Measurements from ENCODE around the gene EEFSEC.

EEFSEC gene

DNA sequence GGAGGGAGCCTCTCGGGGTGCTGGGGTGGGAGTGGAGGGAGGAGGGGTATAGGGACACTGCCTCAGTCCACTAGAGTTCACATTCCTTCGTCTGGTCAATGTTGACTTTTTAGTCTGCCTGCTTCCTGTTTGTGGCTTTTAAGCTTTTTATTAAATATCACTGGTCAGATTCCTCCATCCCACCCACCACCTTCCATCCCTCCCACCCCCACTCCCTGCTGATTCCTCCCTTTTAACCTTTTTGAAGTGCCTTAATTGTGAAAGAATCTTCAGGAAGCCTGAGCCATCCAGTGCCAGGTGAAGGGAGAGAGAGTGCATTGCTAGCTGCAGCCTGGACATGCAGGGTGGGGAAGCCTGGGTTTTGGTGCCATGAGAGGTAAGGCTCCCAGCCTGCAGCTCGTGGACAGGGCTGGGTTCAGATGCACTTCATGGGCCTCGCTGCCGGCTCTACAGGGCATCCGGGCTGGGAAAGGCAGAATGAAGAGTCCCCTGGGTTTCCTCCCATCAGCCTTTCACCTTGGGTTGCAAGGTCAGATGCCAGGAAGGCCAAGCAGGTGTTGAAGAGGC lies 207.5 kb downstream of the EEFSEC start:
- no peak for DNase-seq (ENCODE audit: extremely low read depth, insufficient read length)
- Histone ChIP-seq H3K36me3 (ENCODE audit: control insufficient read depth, insufficient read depth, low read length) (peaks cover 3% of the 10 kb centered on the region), H3K4me3 (replicated peaks; ENCODE audit: low read depth, low read length) (no peak overlapping the region), H3K27me3 (replicated peaks; ENCODE audit: control insufficient read depth, insufficient read depth, low read length) (no peaks in the 10 kb centered on the region)
- TF ChIP-seq CTCF (IDR thresholded peaks at IDR 0.05; ENCODE audit: insufficient read depth, low read length, poor library complexity, severe bottlenecking): no peak

GRCh38 chr3:128362026-128362965 lies 209.0 kb downstream of the EEFSEC start:
- TF ChIP-seq CTCF (IDR thresholded peaks at IDR 0.05; ENCODE audit: insufficient read depth, low read length, poor library complexity, severe bottlenecking): no peak
- H3K27me3 ChIP-seq (replicated peaks; ENCODE audit: control insufficient read depth, insufficient read depth, low read length): no peaks in the 10 kb centered on the region
- DNase-seq (ENCODE audit: extremely low read depth, insufficient read length): no peak
- peaks cover 3% of the 10 kb centered on the region for H3K36me3 ChIP-seq (ENCODE audit: control insufficient read depth, insufficient read depth, low read length)
- no peak overlapping the region for H3K4me3 ChIP-seq (replicated peaks; ENCODE audit: low read depth, low read length)

DNA sequence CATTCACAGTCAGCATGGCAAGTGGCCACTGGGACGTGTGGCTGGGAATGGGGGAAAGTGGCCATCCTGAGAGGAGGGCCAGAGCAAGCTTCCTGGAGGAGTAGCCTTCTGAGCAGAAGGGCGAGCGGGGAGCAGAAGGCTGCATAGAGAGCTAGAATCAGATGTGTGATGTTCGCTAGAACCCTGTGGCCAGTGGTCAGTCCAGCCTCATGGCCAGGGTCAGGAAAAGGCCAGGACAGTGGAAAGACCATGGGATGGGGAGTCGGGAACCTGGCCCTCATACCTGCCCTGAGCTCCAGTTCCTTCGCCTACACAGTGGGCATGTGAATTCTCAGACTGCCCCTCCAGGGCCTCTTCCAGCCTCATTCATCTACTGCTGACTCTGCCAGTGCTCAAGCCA lies 211.0 kb downstream of the EEFSEC start:
- no peak for DNase-seq (ENCODE audit: extremely low read depth, insufficient read length)
- TF ChIP-seq CTCF (IDR thresholded peaks at IDR 0.05; ENCODE audit: insufficient read depth, low read length, poor library complexity, severe bottlenecking): no peak
- Histone ChIP-seq H3K4me3 (replicated peaks; ENCODE audit: low read depth, low read length) (no peak overlapping the region), H3K36me3 (ENCODE audit: control insufficient read depth, insufficient read depth, low read length) (no peaks in the 10 kb centered on the region; the same call in none of the 2 replicates), H3K27me3 (replicated peaks; ENCODE audit: control insufficient read depth, insufficient read depth, low read length) (no peaks in the 10 kb centered on the region)

- no peaks in the 10 kb centered on the region for H3K27me3 ChIP-seq (replicated peaks; ENCODE audit: control insufficient read depth, insufficient read depth, low read length)
- DNase-seq (ENCODE audit: extremely low read depth, insufficient read length): no peak
- no peak for TF ChIP-seq CTCF (IDR thresholded peaks at IDR 0.05; ENCODE audit: insufficient read depth, low read length, poor library complexity, severe bottlenecking)
Observed at GRCh38 chr3:128364808-128365360, 211.6 kb downstream of the EEFSEC start.

GRCh38 chr3:128366136-128366535 lies 212.9 kb downstream of the EEFSEC start:
- Histone ChIP-seq H3K4me3 (replicated peaks; ENCODE audit: low read depth, low read length) (no peak overlapping the region), H3K36me3 (ENCODE audit: control insufficient read depth, insufficient read depth, low read length) (no peaks in the 10 kb centered on the region; the same call in none of the 2 replicates), H3K27me3 (replicated peaks; ENCODE audit: control insufficient read depth, insufficient read depth, low read length) (no peaks in the 10 kb centered on the region)
- no peak for TF ChIP-seq CTCF (IDR thresholded peaks at IDR 0.05; ENCODE audit: insufficient read depth, low read length, poor library complexity, severe bottlenecking)
- no peak for DNase-seq (ENCODE audit: extremely low read depth, insufficient read length)

More at GRCh38 chr3:128364808-128365360, 211.6 kb downstream of the EEFSEC start:
- H3K4me3 ChIP-seq (replicated peaks; ENCODE audit: low read depth, low read length): no peak overlapping the region
- no peaks in the 10 kb centered on the region; the same call in none of the 2 replicates for H3K36me3 ChIP-seq (ENCODE audit: control insufficient read depth, insufficient read depth, low read length)
